Transverse colon (tissue), 4 donors: ENCODE results near the gene RHOA. TPM values are rescaled to one million over a fixed set of nuclear protein-coding genes. Genes with fewer than 3 reads are reported as not detected.
"Not testable (repeated sequence)": the region's sequence is repeated elsewhere in the genome, so short reads cannot be mapped to it uniquely, and the experiment has no call there.

Experiments
- DNase-seq: peaks from one replicate; pipeline ENCODE4 v3.0.0-alpha.2; 2019
- H3K27ac ChIP-seq, 4 donors: fragments of 200-600 bp; sonication (generic); 2 replicates each; pipeline ENCODE4 v1.5.1; 2016 to 2018; ENCODE audit warnings: inconsistent platforms in 4 of 4
- H3K27me3 ChIP-seq: fragments of 200-600 bp; sonication (generic); 2 replicates; pipeline ENCODE4 v1.5.1; 2017; ENCODE audit warnings: inconsistent platforms
- H3K36me3 ChIP-seq, 4 donors: fragments of 200-600 bp; sonication (generic); 2 replicates each; pipeline ENCODE4 v1.5.1; 2017 to 2019; ENCODE audit warnings: inconsistent platforms in 4 of 4
- H3K4me1 ChIP-seq, 4 donors: fragments of 200-600 bp; sonication (generic); 2 replicates each; pipeline ENCODE4 v1.5.1; 2017 to 2020; ENCODE audit warnings: inconsistent platforms in 4 of 4
- H3K4me3 ChIP-seq, 4 donors: fragments of 200-600 bp; sonication (generic); 1 replicate in 1 of 4; 2 replicates in 3 of 4; pipeline versions ENCODE4 v1.5.1 to v1.6.1; 2017 to 2019; ENCODE audit warnings: inconsistent platforms in 4 of 4
- H3K9me3 ChIP-seq, 2 donors: fragments of 200-600 bp; sonication (generic); 2 replicates each; pipeline ENCODE4 v1.5.1; 2017 to 2019; ENCODE audit warnings: inconsistent platforms in 2 of 2
- CTCF ChIP-seq, 5 experiments: fragments of 200-600 bp in 3 of 5; fragments of 450-650 bp in 2 of 5; sonication (generic) in 3 of 5; IDR thresholded peaks; 1 replicate in 2 of 5; 2 replicates in 3 of 5; pipeline ENCODE4 v1.5.1; 2016 to 2017; ENCODE audit warnings: antibody characterized with exemption in 5 of 5, inconsistent platforms in 3 of 5, mild to moderate bottlenecking in 2 of 5, moderate library complexity in 1 of 5
- EP300 ChIP-seq: sonication (generic); formaldehyde crosslinking; IDR thresholded peaks from one replicate; pipeline ENCODE4 v1.6.1; 2017; ENCODE audit warnings: antibody characterized with exemption, low read depth
- POLR2A ChIP-seq: fragments of 450-650 bp; IDR thresholded peaks from one replicate; pipeline ENCODE4 v1.6.1; 2016; ENCODE audit warnings: antibody characterized with exemption, mild to moderate bottlenecking, moderate library complexity
- POLR2AphosphoS5 ChIP-seq, 3 donors: sonication (generic); formaldehyde crosslinking; IDR thresholded peaks; one replicate each; pipeline ENCODE4 v1.6.1; 2016; ENCODE audit warnings: antibody characterized with exemption in 3 of 3
- whole genome bisulfite sequencing, 2 donors: methylation state at CpG; one replicate each; pipeline ENCODE4 v1.1.5; 2018; ENCODE audit warnings: low coverage in 1 of 2; 5-methylcytosine and 5-hydroxymethylcytosine counted together
- in situ Hi-C, 4 donors: fragments of 200-750 bp; cut with MboI; loops; one replicate each; pipeline versions ENCODE4 v1.15.0 to v1.15.1; 2017; ENCODE audit warnings: low sequenced_read_pairs in 3 of 4, low pct_ligation_motif_present in 1 of 4, low pct_unique_long_range_greater_than_20kb in 1 of 4
- intact Hi-C: fragments of 100-400 bp; cut with DNase I; formaldehyde crosslinking; loops from one replicate; pipeline ENCODE4 v1.15.1; 2023; ENCODE audit warnings: low total_unique reads
- total RNA-seq, 4 donors: library from RNA; depleted of rRNA; stranded (reverse); fragments of >200 nt; gene quantifications; one replicate each; pipeline ENCODE4 v1.1.0, GENCODE V29; 2016

RHOA gene
- total RNA-seq, 4 donors from 2014 or later, result 302 to 526 (median 401) TPM

- WGBS, 2 donors, result 49 to 58% methylated on average over 9 to 17 of the region's 17 CpGs
- H3K27ac ChIP-seq, result peak overlapping the region; percentile 48 to 66 (median 62)
- H3K27me3 ChIP-seq, result no peaks in the 10 kb centered on the region
- H3K4me3 ChIP-seq, result no peak overlapping the region
- H3K4me1 ChIP-seq, result peaks cover 29 to 84% (median 45%) of the 10 kb centered on the region in 4 donors
- peaks cover 0 to 6% (median 0%) of the 10 kb centered on the region in 4 donors for H3K36me3 ChIP-seq
- no peaks in the 10 kb centered on the region for H3K9me3 ChIP-seq
- intact Hi-C loops (no loop called here), in situ Hi-C loops (no loop called here)
- no peak for DNase-seq
- TF ChIP-seq POLR2AphosphoS5 (IDR thresholded peaks at IDR 0.05) (no peak), CTCF (IDR thresholded peaks at IDR 0.05) (no peak), EP300 (no peak), POLR2A (no peak)
Observed at GRCh38 chr3:49406571-49407565, 4.9 kb downstream of the RHOA start.

GRCh38 chr3:49405570-49405969 lies 6.2 kb downstream of the RHOA start:
- peaks cover 30 to 92% (median 48%) of the 10 kb centered on the region in 4 donors for H3K4me1 ChIP-seq

GRCh38 chr3:49403891-49404290 lies 7.9 kb downstream of the RHOA start:
- Histone ChIP-seq H3K36me3 (peaks cover 0 to 6% (median 0%) of the 10 kb centered on the region in 4 donors), H3K27me3 (no peaks in the 10 kb centered on the region), H3K27ac (no peak overlapping the region), H3K4me1 (peaks cover 16 to 90% (median 35%) of the 10 kb centered on the region in 4 donors), H3K9me3 (no peaks in the 10 kb centered on the region), H3K4me3 (no peak overlapping the region)
- DNase-seq, result no peak
- TF ChIP-seq POLR2A (no peak), CTCF (IDR thresholded peaks at IDR 0.05) (no peak), EP300 (no peak), POLR2AphosphoS5 (IDR thresholded peaks at IDR 0.05) (no peak)
- intact Hi-C loops (no loop called here), in situ Hi-C loops (no loop called here)
- 76% methylated on average over 5 of the region's 5 CpGs; no CpG with 5 or more reads in 1 of the 2 donors for WGBS, 2 donors

More at GRCh38 chr3:49405570-49405969, 6.2 kb downstream of the RHOA start:
- peak overlapping the region; percentile 48 to 66 (median 62) for H3K27ac ChIP-seq
- DNase-seq, H3K27me3 ChIP-seq, H3K9me3 ChIP-seq, in situ Hi-C loops, H3K4me3 ChIP-seq, intact Hi-C loops, H3K36me3 ChIP-seq: not testable (repeated sequence)
- WGBS, 2 donors, result 48 to 55% methylated on average over 6 to 9 of the region's 9 CpGs

- Histone ChIP-seq H3K9me3 (no peaks in the 10 kb centered on the region), H3K4me1 (peaks cover 15 to 85% (median 27%) of the 10 kb centered on the region in 4 donors), H3K27me3 (no peaks in the 10 kb centered on the region), H3K27ac (no peak overlapping the region), H3K36me3 (peaks cover 0 to 6% (median 0%) of the 10 kb centered on the region in 4 donors), H3K4me3 (no peak overlapping the region)
- no peak for DNase-seq
- in situ Hi-C loops, result no loop called here
- no peak for TF ChIP-seq CTCF (IDR thresholded peaks at IDR 0.05)
- no peak for TF ChIP-seq POLR2AphosphoS5 (IDR thresholded peaks at IDR 0.05)
- TF ChIP-seq POLR2A, result no peak
- TF ChIP-seq EP300, result no peak
- intact Hi-C loops, result no loop called here
- 61 to 100% methylated on average over 1 to 2 of the region's 2 CpGs for WGBS, 2 donors
Observed at GRCh38 chr3:49401766-49402165, 10.0 kb downstream of the RHOA start.
